ENCODE measurements around the gene MAP7.
"Not testable (repeated sequence)": the region's sequence is repeated elsewhere in the genome, so short reads cannot be mapped to it uniquely, and the experiment has no call there.

The MAP7 gene

DNA sequence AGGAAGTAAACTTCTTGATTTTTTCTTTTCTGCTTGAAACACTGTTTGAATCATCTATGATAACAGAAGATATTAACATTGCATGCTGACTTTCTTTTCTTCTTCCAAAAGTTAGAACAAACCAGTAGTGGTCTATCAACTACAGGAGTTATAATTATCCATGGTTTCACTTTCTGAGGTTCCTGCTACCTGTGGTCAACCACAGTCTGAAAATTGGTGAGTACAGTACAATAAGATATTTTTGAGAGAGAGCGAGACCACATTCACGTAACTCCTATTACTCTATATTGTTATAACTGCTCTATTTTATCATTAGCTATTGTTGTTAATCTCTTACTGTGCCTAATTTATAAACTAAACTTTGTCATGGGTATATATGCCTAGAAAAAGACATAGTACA lies 86.1 kb downstream of the MAP7 start:
- no peak for DNase-seq

DNA sequence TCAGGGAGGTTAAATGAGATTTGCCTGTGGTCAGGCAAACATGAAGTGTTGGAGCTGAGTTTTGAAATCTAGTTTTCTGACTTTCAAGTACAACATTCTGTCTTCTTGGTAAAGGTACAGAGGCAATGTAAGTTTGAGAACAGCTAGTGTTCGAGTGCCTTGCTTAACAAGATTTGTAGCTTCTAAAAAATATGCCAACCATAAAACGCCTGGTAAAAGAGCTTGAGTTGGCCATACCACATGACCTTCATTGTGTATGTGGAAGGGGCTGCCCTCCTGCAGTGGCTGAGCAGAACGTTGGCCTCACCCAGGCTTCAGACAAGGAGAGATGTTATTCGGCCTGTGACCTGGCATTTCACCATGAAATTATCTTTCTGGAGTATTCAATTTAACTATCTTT lies 86.5 kb downstream of the MAP7 start:
- no peak for DNase-seq

DNA sequence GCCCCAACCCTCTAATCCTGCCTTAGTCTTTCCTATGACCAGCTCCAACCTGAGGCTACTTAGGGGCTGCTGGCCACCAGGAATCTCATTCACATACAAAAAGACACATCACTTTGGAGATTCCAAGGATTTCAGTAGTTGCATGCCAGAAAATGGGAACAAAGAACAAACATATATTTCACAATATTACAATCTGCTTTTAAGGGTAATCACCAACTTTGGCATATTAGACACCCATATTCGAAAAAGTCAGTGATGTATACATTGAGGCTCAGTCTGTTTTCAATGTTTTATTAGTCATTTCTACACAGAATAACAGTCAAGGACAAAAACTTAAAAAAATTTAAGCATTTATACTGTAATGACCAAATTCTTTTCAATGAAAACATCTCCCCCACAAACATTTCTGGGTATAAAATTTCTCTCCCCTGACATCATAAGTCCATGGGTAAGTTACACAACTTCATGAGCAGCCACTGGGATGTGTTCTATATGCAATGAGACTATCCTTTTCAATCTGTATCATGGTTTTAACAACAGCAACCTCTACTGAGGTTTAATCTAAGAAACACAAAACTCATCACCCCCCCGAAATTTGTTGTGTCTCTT lies 103.5 kb downstream of the MAP7 start:
- no peak for DNase-seq

DNA sequence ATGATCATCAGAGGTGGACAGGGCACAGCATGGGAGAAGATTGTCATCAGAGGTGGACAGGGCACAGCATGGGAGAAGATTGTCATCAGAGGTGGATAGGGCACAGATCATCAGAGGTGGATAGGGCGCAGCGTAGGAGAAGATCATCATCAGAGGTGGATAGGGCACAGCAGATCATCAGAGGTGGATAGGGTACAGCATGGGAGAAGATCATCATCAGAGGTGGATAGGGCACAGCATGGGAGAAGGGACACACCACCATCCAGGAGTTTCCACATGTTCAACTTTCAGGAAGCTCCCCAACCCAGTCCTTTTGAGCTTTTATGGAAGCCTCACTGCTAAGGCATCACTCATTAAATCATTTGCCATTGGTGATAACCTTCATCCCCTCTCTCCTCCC lies 104.1 kb downstream of the MAP7 start:
- no peak for DNase-seq

DNA sequence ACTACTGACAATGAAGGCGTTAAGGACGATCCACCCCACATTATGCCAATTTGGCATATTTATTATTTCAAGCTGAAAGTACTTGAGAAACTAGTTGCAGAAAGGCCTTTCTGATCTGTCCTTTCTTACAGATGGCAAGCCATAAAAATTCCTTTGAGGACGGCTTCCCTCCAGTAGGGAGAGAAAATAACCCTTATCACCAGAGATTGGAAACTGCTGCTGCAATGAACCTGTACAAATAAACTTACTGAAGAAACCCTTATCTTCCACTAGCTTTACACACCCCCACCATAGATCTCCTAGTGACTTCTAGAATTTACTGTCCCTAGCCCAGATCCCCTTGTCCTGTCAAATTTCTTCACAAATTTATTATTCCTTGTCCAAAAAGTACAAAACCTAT lies 105.2 kb downstream of the MAP7 start:
- DNase-seq = no peak

DNA sequence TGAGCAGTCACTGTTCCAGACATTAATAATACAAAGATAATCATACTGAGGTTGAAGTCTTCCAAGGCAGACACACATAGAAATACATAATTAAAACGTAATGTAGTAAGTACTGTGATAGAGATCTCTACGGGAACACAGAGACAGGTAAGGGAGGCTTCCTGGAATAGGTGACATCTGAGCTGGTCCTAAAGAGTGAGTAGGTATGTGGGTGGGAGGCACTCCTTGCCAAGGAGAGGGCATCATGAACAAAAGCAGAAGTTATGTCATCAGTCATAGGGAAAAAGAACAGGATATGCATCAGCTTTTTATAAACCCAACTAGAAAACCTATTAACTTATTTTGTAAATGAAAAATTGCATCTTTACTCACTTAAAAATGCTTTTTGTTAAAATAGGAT lies 110.0 kb downstream of the MAP7 start:
- DNase-seq = no peak

DNA sequence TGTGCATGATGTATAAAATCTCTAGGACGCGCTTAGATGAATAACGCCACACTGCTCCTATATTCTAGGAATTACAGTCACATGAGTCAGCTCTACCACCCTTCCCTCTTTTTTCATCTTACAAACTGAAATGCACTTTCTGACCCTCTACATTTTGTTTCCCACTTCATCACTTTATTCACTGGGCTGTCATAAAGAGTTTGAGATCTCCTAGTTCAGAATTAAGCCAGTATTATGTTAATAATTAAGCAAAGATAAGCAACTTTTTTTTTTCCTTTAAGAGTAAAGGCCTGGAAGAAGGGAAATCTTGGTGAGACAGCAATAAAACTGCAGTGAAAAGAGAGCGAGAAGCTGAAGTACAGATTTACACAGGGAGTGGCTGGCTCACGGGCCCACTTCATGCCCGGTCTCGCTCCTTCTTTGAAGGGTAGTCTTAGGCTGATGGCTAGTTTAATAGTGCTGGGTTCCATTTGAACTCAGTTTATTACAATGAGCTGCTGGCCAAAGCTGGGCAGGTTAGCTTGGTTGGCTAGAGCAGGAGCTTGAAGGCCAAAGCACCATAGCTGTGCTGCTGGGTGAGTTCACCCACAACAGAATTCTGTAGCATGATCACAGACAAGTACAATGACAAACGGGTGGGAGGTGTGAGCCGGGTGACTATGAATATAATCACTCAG lies 110.6 kb downstream of the MAP7 start:
- no peak for DNase-seq

DNA sequence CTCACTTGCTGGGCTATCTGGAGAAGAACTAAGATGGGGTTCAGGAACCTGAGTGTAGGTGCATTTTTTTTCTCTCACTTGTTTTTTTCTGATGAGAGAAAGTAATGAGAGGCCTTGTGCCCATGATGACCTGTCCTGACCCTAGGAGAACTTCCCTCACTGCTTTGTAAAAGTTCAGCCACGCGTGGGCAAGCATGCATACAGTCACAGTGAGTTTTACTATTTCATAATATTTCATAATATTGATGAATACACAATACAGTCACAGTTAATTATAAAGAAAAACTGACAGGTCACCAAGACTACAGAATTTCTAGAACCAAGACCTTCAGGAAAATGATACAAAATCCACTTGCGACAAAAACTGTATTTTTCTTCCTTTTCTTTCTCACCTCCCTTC lies 111.8 kb downstream of the MAP7 start:
- no peak for DNase-seq

DNA sequence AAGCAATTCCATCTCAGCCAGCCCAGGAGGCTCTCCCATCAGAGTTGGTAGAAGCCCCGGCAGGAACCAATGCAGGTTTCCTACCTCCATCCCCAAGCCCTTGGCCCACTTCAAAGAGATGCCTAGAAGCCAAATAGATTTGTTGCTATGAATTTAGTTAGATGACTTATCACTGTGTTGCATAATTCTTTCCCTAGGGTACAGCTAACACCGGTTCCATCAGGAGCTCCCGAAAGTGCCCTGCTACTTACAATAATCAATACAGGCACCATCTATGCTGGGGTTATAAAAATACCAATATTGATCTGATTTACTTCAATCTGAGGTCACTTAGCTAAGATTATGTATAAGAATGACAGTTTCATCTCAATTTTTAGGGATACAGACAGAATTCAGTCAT lies 113.0 kb downstream of the MAP7 start:
- DNase-seq = no peak

DNA sequence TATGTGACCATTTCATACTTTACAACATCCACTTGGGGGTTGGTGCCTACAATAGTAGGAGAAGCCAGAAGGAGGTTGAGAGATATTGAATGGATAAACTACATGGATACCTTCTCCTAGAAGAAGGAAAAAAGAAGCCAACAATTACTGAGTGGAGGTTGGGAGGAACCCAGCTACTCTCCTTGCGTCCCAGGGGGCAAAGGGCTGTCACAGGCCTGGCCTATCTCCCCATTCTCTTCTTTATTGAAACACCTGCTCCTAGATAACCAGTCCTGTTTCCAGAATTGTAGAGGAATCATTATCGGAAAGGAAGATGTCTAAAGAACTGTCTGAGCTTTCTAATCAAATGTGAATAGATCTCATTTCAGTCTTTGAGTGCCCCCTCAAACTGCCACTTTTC lies 115.1 kb downstream of the MAP7 start:
- DNase-seq = no peak

DNA sequence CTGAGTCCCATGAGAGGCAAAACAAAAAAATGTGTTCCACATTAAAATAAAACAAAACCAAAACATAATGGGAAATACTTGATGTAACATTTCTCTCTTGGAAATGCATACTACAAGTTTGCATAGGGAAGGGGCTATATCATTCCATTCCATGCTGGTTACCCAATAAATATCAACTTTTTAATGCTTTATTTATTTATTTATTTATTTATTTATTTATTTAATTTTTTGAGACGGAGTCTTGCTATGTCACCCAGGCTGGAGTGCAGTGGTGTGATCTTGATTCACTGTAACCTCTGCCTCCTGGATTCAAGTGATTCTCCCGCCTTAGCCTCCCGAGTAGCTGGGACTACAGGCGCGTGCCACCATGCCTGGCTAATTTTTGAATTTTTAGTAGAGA lies 118.9 kb downstream of the MAP7 start:
- DNase-seq = not testable (repeated sequence)

DNA sequence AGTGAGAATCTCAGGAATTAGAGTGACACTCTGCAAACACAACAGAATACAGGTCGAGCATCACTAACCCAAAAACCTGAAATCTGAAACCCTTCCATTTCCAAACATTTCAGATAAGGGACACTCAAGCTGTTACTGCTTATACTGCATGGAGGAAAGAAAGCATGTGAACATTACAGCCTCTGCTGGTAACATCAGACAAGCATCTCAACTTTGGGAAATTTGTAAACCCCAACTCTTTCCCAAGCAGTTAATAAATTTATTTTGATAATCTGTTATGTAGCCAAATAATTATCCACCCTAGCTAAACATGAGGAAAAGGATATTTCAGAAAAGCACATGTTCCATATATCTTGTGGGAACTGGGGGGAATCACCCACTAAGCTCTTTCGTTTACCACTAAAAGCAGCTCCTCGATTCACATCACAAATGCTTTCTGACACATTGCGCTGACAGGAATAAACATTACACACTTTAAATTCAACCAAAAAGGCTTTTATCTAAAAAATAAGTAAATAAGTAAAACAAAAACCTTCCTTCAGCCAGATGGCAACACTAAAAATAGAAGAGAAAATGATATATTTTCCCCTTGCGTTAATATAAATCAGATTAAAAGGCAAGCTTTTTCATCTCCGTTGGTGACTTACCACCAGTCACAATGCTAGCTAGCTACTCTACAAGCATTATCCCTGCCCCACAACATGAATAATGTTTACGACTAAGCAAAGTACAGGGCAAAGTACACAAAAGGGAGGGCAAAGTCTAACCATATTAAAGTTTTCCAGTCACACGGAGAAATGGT lies 120.8 kb downstream of the MAP7 start:
- no peak for DNase-seq

DNA sequence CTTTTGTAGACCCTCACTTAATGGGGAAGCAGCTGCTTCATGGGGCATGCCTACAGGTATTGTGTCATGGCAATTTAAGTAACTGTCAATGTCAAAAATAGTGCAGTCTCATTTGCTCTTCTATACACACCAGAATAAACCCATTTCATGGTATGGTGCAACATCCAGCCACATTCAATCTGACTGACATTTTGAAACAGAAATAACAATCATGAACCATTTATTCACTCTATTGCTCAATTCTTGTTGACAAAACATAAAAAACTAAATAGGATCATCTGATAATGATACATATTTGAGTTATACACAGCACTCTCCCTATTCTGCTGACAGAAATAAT lies 122.9 kb downstream of the MAP7 start:
- DNase-seq = no peak

DNA sequence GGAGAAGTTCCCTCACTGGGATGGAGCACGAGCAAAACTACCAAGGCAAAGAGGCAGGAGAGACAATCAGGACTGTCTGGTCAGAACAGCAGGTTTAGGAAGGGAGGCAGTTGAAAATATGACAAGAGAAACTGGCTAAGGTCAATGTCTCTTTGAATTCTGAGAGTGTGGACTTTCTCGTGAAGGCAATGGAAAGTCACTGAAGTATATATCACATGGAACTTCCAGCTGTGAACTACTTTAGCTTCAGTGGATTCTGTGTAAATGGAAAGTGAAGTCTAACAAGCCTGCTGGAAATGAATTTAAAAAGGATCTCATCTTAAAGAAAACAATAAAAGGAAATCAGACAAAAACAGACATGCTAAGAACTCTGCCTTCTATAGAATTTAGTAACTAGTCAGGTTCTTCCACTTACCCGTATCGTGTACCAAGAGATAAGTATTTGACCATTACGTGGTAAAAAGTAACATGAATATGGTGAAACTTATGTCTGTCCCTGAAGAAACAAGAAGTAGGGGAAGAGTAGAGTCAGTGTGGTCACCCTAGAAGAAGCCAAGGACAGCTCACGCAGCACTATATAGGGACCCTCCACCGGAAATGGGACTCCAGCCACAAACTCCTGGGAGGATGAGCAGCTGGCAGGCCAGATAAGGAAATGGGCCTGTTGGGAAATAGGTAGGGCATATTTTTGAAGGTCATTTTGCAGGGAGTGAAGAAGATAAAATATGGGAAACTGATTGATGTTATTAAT lies 123.4 kb downstream of the MAP7 start:
- DNase-seq = peak; percentile 43

DNA sequence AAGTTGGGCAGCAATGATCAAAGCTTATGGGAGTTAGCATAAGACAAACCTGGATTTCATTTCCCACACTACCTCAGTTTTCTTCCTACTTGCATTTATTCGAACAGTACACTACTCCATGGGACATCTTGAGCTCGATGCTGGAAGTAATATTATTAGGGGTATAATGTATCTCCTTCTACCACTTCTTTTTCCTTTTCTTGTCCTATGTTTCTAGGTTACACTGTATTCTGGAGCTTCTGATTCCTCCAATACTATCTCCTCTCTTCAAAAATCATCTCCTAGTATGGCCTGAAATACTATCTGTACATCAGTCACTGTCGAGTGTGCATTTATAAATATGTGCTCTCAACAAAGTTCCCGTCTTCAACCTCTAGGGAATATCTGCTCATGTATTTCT lies 124.4 kb downstream of the MAP7 start:
- no peak for DNase-seq

DNA sequence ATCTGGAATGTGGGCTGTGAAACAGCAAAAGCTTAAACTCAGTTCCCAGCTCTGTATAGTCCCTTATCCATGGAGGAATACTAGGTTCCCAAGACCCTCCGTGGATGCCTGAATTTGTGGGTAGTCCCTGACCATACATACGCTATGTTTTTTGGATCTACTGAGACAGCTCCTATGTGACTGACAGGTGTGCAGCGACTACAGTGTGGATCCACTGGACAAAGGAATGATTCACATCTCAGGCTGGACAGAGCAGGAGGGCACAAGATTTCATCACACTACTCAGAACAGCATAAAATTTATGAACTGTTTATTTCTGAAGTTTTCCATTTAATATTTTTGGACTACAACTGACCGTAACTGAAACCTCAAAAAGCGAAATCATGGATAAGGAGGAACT lies 125.3 kb downstream of the MAP7 start:
- no peak for DNase-seq

DNA sequence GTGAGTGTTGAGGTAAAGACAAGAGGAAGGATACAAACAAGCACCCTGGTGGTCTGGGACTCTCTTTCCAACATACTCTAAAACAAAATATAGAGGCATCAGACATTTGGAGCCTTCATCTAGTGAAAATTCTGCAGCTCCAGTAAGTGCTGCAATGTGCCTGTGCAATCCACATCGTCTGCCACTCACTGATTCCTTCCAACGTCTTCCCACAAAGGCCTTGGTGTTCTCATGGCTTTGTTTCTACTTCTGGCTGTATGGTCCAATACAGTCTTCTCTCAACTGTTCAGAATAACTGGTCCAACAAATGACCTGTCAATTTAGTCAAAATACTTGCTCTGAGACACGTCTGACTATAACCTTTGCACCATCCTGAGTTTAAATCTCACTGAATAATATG lies 125.8 kb downstream of the MAP7 start:
- DNase-seq = no peak

DNA sequence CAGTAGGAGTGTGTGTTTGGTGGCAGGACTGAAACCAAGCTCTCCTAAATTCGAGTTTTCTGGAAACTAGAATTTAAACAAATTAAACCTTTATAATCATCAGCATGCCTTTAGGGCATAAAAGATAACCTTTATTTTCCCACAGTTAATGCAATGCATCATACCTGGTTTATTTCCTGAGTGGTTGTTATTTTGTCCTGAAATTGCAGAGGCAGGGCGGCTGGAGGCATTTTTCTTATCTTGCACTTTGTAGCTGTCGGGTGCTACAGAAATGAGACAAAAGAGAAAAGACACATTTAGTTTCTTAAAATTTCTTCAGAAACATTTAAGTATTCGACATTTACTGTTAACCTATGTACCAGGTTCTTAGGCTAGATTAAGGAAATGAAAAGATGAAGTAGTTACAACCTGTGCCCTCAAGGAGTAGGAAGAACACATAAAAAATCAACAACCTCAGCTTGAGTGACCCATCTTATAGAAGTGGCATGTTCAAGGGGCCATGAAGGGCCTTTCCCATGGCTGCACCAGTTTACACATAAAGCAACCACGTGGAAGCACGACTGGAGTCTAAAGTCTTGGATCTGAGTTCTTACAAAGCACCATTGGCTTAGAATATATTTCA lies 128.6 kb downstream of the MAP7 start:
- no peak for DNase-seq

DNA sequence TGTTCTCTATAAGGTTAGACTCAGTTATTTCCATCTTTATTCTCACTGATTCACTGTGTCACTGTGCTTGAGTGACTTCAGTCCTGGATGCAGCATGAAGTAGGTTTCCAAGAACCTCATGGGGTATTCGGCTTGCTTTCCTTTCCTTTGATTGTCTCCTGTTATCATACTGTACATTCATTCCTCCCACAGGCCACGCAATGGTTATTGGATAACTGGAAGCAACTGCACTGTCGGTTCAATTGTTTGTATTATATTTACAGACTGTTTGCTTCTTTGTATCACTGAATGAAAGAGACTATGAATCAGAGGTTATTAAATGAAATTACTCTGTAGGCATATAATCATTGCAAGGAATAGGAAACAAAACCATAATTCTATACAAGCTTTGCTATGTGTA lies 129.4 kb downstream of the MAP7 start:
- no peak for DNase-seq

DNA sequence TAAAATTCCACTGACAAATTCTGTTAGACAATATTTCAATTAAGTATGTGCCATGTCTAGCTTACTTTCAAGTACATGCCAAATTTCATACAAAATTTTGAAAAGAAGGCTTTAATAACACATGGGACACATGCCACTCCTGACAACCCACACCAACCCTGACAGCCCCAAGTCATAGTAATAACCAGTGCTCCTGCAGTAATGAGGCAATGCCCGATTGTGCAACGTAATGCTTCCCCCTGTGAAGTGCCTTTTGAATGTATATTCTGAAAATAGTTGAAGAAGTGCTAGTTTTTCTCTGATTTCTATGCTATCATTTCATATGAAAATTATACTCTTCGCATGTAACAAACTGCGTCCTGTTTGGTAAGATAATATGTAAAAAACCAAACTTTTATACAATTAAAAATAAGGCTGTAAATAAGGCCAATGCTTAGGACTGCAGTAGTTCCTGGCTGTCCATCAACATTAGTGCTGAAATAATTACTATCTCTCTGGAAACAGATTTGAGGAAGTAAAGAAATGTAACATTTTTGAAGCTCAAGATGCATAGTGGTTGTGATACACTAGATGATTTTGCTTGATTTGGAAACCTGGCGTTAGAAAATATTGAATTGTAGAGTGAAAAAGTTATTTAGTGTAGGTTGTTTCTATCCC lies 134.7 kb downstream of the MAP7 start:
- peak; percentile 29 for DNase-seq

DNA sequence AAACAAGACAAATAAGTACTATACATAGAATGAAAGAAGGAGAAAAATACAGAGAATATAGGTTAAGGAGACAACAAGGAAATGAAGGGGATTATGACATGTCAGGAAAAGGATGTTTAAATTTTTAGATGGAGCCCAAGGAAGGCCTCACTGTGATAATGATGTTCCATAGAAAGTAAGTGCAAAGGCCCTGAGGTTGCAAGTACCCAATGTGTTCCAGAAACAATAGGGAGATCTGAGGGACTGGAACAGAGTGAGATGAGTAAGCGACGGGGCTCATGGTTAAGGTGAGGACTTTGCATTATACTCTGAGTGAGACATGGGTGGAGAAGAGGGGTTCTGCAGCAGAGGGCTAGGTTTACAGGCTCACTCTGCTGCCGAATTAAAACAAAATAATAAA lies 137.8 kb downstream of the MAP7 start:
- DNase-seq = no peak

DNA sequence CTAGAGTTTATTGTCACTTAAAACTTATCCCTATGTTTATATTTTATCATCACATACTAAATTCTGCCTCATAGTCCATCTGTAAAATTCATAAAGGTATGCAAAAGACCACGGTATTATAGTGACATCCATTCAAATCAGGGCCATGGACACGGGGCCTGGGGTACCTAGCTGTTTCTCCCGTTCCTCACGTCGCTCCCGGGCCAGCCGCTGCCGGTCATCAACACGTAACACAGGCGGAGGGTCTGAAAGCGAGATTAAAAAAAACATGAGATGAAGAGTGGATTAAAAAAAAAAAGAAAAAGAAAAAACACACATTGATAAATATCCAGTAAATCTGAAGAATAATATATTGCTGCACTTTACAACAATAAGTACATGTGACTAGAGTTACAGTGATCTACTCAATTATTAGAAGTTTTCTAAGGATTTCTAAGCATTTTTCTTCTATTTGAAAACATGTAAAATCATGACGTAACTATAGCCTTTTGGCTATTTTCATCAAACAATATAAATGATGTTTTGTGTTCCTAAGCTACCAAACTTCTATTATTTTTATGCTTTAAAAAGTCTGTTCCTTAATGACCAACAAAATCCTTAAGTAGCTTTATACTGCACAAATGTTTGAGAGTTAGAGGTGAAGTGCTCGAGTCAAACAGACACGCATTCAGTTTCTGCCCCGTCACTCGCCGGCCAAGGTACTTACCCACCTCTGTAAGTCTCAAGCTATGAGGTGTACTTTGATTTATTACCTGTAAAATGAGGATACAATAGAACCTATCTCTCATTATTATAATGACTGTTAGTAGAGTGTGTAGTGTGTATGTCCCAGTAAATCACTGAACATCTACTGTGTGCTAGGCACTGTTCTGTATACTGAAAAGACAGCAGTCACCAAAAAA lies 138.5 kb downstream of the MAP7 start:
- no peak for DNase-seq

All from GF-D8 (cell line).